Activated T-cell treated with anti-CD3 and anti-CD28 coated beads, Interleukin-2, amount 50 U/mL, for 4 hours (primary cell): ENCODE measurements around the gene ARMH1. TPM values are rescaled to one million over a fixed set of nuclear protein-coding genes. Genes with fewer than 3 reads are reported as not detected.

Experiments used
- ATAC-seq, 2 donors: fragments of 200-7000 bp; cut with Tn5 transposase; one replicate each; pipeline ENCODE4 v1.10.0; 2021
- DNase-seq: peaks from one replicate; pipeline ENCODE4 v3.0.0-alpha.2; 2020
- H3K27me3 Mint-ChIP-seq: one replicate; pipeline ENCODE4 v1.8.0; 2021; ENCODE audit warnings: low read depth, mixed read lengths
- H3K36me3 Mint-ChIP-seq: one replicate; pipeline ENCODE4 v1.8.0; 2022; ENCODE audit warnings: mixed read lengths; ENCODE audit not compliant: insufficient read depth
- H3K4me1 Mint-ChIP-seq: one replicate; pipeline ENCODE4 v1.8.0; 2021; ENCODE audit warnings: low read depth, mixed read lengths
- H3K4me3 Mint-ChIP-seq: one replicate; pipeline ENCODE4 v1.8.0; 2021; ENCODE audit warnings: mild to moderate bottlenecking, moderate library complexity, mixed read lengths
- H3K9me3 Mint-ChIP-seq: one replicate; pipeline ENCODE4 v1.8.0; 2021; ENCODE audit warnings: mixed read lengths
- total RNA-seq, 3 donors: library from RNA; stranded (reverse); gene quantifications; one replicate each; pipeline ENCODE4 v1.2.1, GENCODE V29; 2021

Gene ARMH1
- 10 to 100 TPM; 29.4 to 57.2 (median 49.5) TPM for total RNA-seq

DNA sequence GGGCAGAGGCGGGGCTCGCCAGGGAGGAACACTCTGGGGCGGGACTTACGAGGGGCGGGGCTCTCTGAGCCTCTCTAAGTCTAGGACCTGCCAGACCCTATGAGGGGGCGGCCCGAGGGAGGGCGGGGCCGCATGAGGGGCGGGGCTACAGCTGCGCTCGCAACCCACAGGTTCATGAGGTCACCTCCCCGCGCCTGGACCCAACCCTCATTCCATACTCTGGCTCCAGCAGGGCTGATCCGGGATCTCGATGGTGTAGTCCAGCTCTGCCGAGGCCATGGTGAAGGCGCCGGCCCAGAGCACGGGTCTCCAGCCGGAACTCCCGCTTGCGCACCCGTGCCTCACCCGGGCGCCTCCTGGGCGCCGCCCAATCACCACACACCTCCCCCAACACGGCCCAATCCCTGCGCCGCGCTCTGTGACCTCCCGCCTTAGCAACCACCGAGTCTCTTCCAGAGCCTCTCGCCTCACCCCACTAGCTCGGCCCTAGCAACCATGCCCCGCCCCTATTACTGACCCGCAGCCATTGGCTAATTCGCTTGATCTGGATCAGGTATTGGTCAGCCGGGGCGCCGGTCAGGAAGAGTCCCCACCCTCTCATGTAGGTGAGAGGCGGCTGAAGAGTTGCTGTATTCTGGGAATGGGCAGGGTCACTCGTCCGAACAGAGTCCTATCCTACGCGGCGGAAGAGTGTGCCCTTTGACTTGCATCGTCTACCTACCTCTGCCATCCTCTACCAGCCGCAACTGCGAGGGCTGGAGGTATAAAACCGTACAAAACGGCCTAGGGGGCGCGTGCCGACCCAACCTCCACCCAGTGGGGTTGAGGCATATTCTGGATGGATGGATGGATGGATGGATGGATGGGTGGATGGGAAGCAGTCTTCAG, at the start of gene ARMH1, which contains the start of gene TMEM53:
Gene ARMH1, plus strand, starts transcription at position 602 of the 888 bp plus-strand sequence. CDS start 14,984 bp downstream, outside the sequence.
Gene TMEM53, minus strand, starts transcription at position 369 of the 888 bp plus-strand sequence. Its CDS starts 90 bp downstream, at position 279.
- H3K27me3 Mint-ChIP-seq = no peaks in the 10 kb centered on the region
- H3K36me3 Mint-ChIP-seq = no peaks in the 10 kb centered on the region
- H3K9me3 Mint-ChIP-seq = no peaks in the 10 kb centered on the region
- peaks cover 27% of the 10 kb centered on the region for H3K4me1 Mint-ChIP-seq
- ATAC-seq (peak; percentile 97), DNase-seq (peak; percentile 95)
- H3K4me3 Mint-ChIP-seq = peak within 1 kb of the TSS; percentile 81

- ATAC-seq = no peak
- Mint-ChIP-seq H3K4me1 (peaks cover under 1% of the 10 kb centered on the region), H3K36me3 (no peaks in the 10 kb centered on the region), H3K4me3 (no peak overlapping the region), H3K27me3 (no peaks in the 10 kb centered on the region), H3K9me3 (no peaks in the 10 kb centered on the region)
- no peak for DNase-seq
These were observed 49.2 kb upstream of the ARMH1 start for GRCh38 chr1:44625348-44625747.

DNA sequence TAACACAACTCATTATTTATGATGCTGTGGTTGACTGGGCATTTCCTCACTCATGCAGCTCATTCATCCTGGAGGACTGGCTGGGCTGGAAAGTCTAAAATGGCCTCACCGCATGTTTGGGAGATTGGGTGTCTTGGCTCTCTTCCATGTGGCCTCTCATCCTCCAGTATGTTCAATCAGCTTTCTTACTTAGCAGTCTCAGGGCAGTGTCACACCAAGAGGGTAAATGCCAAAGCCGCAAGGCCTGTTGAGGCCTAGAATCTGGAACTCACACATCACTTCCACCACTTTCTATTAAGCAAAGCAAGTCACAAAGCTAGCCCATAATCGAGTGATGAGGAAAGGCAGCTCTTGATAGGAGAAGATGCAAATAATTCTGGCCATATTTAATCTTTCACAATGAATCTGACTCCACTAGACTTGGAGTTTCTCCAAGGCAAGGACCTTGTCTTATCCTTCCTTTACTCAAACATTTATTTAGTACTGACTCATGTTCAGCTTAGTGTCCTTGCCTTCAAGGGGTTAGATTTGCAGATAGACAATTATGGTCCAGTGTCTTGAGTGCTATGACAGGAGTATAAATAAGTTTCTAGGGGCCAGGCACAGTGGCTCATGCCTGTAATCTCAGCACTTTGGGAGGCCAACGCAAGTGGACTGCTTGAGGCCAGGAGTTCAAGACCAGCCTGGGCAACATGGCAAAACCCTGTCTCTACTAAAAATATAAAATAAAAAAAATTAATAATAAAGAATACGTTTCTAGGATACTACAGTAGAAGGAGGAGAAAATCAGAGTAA, 45.4 kb upstream of the ARMH1 start:
- Mint-ChIP-seq H3K4me1 (peaks cover 25% of the 10 kb centered on the region), H3K27me3 (no peaks in the 10 kb centered on the region), H3K36me3 (peaks cover 6% of the 10 kb centered on the region), H3K9me3 (no peaks in the 10 kb centered on the region), H3K4me3 (no peak overlapping the region)
- ATAC-seq = no peak
- DNase-seq = no peak

GRCh38 chr1:44630116-44630515, 44.4 kb upstream of the ARMH1 start:
- Mint-ChIP-seq H3K9me3 (no peaks in the 10 kb centered on the region), H3K27me3 (no peaks in the 10 kb centered on the region), H3K36me3 (peaks cover 12% of the 10 kb centered on the region), H3K4me3 (peak overlapping the region; percentile 90), H3K4me1 (peaks cover 29% of the 10 kb centered on the region)
- ATAC-seq (no peak), DNase-seq (no peak)

DNA sequence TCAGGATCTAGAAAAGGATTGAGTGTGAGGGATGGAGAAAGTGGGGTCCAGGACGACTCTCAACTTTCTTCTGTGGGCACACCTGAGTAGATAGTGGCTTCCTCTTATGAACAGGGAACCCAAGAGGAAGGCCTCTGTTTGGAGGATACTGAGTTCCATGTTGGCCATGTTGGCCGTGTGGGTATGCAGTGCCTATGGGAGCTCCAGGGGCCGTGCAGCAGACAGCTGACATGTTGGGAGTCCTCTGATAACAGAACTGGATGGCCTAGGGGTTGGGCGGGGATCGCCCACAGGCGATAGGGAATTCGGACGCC, 43.2 kb upstream of the ARMH1 start:
- ATAC-seq = peak in 1 of 2 donors; percentile 14
- H3K36me3 Mint-ChIP-seq = peaks cover 19% of the 10 kb centered on the region
- H3K4me3 Mint-ChIP-seq = peak overlapping the region; percentile 90
- no peak for DNase-seq
- no peaks in the 10 kb centered on the region for H3K27me3 Mint-ChIP-seq
- no peaks in the 10 kb centered on the region for H3K9me3 Mint-ChIP-seq
- H3K4me1 Mint-ChIP-seq = peaks cover 32% of the 10 kb centered on the region

GRCh38 chr1:44631647-44632539, 42.6 kb upstream of the ARMH1 start:
- Mint-ChIP-seq H3K4me3 (peak overlapping the region; percentile 90), H3K27me3 (no peaks in the 10 kb centered on the region), H3K4me1 (peaks cover 32% of the 10 kb centered on the region), H3K36me3 (peaks cover 23% of the 10 kb centered on the region), H3K9me3 (no peaks in the 10 kb centered on the region)
- ATAC-seq (peak; percentile 82 to 85), DNase-seq (peak; percentile 89)

GRCh38 chr1:44632598-44632997, 41.9 kb upstream of the ARMH1 start:
- H3K4me3 Mint-ChIP-seq = peak overlapping the region; percentile 90
- H3K27me3 Mint-ChIP-seq = no peaks in the 10 kb centered on the region
- peaks cover 29% of the 10 kb centered on the region for H3K36me3 Mint-ChIP-seq
- no peaks in the 10 kb centered on the region for H3K9me3 Mint-ChIP-seq
- peaks cover 32% of the 10 kb centered on the region for H3K4me1 Mint-ChIP-seq
- ATAC-seq = no peak
- DNase-seq = no peak

DNA sequence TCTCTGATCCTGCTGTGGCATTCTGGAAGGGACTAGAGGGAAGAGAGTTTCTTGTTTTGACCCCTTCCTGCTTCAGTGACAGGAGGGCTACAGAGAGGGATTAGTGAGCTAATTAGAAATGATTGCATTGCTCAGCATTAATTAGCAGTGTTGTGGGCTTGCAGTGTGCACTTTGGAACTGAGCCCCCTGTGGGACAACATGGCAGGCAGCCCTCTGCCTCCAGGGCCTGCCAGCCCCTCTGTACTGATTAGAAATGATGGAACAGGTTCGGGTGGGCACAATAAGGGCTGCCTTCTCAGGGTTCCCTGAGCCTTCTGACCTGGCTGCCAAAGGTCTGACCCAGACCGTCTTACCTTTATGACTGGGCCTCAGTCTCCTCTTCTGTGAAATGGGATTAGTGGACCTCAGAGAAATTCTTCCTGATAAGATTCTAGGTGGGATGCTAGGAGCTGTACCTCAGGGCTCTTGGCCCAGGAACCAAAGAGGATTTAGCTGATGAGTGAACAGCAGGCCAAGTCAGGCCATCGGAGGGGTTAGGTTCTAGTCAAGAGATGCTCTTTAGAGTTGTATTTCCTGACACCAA, 39.8 kb upstream of the ARMH1 start:
- Mint-ChIP-seq H3K36me3 (peaks cover 36% of the 10 kb centered on the region), H3K9me3 (no peaks in the 10 kb centered on the region), H3K4me1 (peaks cover 32% of the 10 kb centered on the region), H3K4me3 (no peak overlapping the region), H3K27me3 (no peaks in the 10 kb centered on the region)
- no peak for ATAC-seq
- DNase-seq = no peak

- Mint-ChIP-seq H3K9me3 (no peaks in the 10 kb centered on the region), H3K4me3 (no peak overlapping the region), H3K27me3 (no peaks in the 10 kb centered on the region), H3K36me3 (peaks cover 36% of the 10 kb centered on the region), H3K4me1 (peaks cover 31% of the 10 kb centered on the region)
- DNase-seq (no peak), ATAC-seq (no peak)
These were observed 39.1 kb upstream of the ARMH1 start for GRCh38 chr1:44635439-44635838.

DNA sequence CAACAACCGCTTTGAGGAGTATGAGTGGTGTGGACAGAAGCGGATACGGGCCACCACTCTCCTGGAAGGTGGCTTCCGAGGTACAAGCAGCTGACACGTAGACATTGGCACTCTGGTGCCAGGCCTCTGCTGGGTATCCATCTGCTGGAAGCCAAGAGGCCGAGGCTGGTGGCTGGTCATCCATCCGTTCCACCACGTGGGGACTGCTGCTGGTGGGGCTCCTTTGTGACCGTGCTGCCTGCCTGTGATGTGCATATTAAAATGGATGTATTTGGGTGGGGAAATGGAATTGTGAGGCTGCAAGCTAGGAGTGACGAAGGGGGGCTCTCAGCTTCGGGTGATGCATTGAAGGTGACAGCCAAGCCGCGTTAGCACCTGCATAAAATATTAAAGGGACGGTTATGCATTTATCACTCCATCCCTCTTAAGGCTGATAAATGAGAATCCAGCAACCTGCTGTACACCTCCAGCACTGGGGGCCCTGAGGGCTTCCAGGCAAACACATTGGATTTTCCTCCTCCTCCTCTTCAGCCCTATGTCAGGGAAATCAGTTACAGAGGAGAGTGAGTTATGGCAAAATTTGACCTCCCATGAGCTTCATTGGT, 38.3 kb upstream of the ARMH1 start:
- Mint-ChIP-seq H3K9me3 (no peaks in the 10 kb centered on the region), H3K36me3 (peaks cover 36% of the 10 kb centered on the region), H3K4me3 (no peak overlapping the region), H3K4me1 (peaks cover 23% of the 10 kb centered on the region), H3K27me3 (no peaks in the 10 kb centered on the region)
- ATAC-seq = no peak
- DNase-seq = no peak

GRCh38 chr1:44636688-44637598, 37.6 kb upstream of the ARMH1 start:
- H3K36me3 Mint-ChIP-seq = peaks cover 37% of the 10 kb centered on the region
- no peak overlapping the region for H3K4me3 Mint-ChIP-seq
- no peak for ATAC-seq
- H3K27me3 Mint-ChIP-seq = no peaks in the 10 kb centered on the region
- no peaks in the 10 kb centered on the region for H3K9me3 Mint-ChIP-seq
- no peak for DNase-seq
- H3K4me1 Mint-ChIP-seq = peaks cover 20% of the 10 kb centered on the region

GRCh38 chr1:44637702-44638411, 36.7 kb upstream of the ARMH1 start:
- Mint-ChIP-seq H3K4me1 (peaks cover 20% of the 10 kb centered on the region), H3K9me3 (no peaks in the 10 kb centered on the region), H3K27me3 (no peaks in the 10 kb centered on the region), H3K4me3 (no peak overlapping the region), H3K36me3 (peaks cover 44% of the 10 kb centered on the region)
- DNase-seq (no peak), ATAC-seq (no peak)
